ENCODE measurements around the gene TMEM175.

DNA sequence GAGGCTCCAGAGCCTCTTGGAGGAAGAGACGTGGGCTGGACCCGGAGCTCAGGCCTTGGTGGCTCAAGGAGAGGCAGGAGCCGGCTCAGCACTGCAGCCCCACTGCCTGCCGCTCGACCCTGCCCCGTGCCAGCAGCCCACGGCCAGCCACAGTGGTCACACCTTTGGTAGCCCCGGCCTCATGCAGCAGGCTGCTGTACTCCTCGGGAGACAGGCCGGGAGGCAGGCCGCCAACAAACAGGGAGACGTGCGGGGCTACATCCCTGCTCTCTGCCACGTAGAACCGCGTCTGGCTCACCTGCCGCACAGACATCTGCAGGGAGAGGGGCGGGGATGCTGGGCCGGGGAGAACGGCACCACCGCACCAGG, 33.5 kb downstream of the TMEM175 start:
- TF ChIP-seq, protein P1, sequence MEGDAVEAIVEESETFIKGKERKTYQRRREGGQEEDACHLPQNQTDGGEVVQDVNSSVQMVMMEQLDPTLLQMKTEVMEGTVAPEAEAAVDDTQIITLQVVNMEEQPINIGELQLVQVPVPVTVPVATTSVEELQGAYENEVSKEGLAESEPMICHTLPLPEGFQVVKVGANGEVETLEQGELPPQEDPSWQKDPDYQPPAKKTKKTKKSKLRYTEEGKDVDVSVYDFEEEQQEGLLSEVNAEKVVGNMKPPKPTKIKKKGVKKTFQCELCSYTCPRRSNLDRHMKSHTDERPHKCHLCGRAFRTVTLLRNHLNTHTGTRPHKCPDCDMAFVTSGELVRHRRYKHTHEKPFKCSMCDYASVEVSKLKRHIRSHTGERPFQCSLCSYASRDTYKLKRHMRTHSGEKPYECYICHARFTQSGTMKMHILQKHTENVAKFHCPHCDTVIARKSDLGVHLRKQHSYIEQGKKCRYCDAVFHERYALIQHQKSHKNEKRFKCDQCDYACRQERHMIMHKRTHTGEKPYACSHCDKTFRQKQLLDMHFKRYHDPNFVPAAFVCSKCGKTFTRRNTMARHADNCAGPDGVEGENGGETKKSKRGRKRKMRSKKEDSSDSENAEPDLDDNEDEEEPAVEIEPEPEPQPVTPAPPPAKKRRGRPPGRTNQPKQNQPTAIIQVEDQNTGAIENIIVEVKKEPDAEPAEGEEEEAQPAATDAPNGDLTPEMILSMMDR (IDR thresholded peaks at IDR 0.05; ENCODE audit: low read depth, low read length): no peak
- TF ChIP-seq, protein P2, sequence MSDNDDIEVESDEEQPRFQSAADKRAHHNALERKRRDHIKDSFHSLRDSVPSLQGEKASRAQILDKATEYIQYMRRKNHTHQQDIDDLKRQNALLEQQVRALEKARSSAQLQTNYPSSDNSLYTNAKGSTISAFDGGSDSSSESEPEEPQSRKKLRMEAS (IDR thresholded peaks at IDR 0.05; ENCODE audit: low read depth, low read length): no peak
